HuH-7.5 (cell line): ENCODE measurements around the gene CLTB.

ENCODE experiments used
- DNase-seq: peaks from one replicate; pipeline ENCODE4 v3.0.0; 2011; ENCODE audit warnings: low spot score

The CLTB gene

DNA sequence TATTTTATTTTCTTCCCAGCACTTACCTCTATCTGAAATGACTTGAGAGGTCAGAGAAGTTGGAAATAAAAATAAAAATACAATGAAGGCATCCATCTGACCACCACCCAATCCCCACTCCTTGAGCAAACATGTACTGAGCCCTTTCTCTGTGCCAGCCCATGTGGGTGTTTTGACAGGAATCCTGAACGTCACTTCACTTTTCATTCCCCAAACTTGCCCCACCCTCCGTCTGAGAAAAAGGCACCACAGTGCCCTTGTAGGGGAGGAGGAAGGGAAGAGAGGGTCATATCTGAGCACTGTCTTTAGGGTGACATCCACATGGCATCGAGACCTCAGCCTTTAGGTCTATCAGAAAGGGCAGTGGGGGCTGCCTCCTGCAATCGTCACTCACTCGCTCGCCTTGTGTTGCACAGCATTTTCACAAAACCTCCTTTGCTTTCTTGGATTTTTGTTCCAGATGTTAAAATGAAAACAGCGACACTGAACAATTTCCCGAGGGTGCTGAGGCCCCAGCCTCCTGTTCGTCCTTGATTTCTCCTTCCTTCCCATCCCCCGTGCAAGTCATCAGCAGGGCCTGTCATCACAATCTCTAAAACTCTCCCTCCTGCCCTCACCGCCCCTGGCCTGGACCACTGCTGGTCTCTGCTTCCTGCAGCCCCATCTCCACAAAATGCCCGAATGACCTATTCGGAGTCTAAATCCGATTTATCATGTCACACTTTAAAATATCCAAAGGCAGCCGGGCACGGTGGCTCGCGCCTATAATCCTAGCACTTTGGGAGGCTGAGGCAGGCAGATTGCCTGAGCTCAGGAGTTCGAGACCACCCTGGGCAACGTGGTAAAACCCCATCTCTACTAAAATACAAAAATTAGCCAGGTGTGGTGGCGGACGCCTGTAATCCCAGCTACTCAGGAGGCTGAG is 14.8 kb downstream of the CLTB start:
- DNase-seq, result no peak

DNA sequence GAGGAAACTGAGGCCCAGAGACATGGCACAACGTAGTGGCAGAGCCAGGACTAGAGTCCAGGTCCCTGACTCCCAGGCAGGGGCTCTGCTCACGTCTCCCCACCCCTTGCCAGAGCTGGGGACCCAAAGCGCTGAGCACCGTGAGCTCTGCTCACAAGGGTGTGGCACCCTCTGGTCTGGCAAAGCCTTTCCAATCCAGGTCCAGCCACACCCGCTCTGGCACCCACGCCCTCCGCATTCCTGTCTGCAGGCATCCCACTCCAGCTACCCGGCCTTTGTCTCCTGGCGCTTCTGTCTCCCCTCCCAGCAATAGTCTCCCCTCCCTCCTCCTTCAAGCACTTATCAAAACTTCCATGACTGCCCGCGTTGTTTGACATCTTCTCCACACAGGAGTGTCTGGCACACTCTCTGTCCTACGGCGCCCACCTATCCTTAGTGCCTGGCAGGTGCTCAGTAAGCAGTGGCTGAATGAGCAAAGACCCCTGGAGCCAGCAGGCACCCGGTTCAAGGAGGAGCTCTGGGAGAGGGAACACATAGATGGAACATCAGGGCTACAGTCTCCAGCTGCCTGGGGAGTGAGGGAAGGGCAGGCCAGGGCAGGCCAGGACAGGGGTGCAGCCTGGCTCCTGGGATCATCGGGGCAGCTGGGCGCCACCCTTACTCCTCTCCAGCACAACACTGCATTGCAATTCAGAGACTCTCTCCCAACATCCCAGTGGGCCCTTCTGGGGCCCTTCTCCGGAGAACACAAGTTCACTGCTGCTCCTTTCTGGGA is 15.8 kb downstream of the CLTB start:
- DNase-seq, result no peak

DNA sequence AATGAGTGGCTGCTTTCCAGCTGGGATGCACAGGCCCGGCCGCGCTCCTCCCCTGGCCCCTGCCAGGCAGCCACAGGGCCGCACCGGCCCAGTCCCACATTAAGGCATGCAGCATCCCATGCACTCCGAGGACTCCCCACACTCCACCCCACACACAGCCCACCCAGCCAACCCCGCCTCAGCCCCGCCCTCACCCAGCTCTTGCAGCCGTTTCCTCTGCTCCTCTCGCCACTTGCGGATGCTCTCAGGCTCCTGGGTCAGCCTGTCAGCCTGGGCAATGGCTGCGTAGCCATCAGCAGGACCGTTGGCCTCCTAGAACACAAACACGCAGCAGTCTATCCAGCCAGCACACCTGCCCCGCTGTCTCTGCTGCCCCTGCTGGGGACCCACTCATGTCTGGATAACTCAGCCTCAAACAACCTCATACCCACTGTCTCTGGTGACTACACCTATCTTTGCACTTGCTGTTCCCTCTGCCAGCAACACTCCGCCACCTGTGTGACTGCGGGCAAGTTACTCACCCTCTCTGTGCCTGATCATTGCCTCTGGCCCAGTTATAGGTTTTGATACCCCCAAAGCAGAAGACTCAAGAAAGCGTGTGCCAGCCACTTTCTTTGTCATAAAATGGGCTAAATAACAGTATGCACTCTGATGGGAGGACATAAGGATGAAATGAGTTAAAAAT is 18.5 kb downstream of the CLTB start:
- DNase-seq, result no peak

DNA sequence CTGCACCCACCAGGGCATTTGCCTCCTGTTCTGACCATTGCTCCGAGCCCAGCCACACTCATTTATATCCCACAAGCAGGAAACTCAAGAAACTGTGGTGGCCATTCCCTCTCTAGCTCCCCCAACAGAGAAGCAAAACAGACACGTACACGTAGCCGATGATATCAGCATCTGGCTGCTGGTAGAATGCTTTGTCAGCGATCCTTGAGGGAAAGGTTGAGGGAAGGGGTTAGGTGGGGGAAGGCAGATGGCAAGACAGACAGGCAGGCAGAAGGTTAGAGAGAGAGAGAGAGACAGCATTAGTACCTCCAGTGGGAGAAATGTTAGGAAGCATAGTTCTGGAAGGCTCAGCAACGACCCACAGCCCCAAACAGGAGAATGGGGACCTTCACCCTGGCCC is 20.0 kb downstream of the CLTB start:
- no peak for DNase-seq

DNA sequence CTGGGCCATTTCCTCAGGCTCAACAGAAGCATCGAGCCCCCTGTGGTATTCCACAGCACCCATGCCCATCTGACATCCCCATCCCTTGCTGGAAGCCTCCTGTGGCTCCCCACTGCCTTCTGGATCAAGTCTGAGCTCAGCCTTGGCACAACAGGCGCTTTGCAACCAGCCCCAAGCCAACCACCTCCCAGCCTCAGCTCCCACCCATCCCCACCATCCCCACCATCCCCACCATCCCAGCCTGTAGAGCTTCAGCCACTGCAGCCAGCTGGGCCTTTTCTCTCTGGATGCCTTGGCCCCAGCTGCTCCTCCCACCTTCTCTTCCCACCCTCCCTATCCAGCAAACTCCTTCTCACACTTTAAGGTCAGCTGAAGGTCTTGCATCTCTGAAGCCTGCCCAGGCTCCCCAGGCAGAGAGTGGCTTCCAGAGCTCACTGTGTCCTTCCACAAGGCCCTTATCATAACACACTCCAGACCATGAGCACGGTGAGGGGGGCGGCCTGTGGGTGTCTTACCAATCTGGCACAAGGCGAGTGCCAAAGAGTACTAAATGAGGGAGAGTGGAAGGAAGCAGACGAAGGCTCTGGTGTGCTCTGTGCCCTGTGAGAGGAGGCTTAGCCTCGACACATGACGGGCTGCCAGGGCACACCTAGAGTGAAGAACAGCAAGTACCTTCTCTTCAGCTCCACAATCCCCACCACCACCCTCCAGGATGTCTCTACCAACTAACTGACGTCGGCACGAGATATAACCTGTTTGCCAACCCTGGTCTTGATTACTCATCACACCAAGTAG is 21.3 kb downstream of the CLTB start:
- no peak for DNase-seq

DNA sequence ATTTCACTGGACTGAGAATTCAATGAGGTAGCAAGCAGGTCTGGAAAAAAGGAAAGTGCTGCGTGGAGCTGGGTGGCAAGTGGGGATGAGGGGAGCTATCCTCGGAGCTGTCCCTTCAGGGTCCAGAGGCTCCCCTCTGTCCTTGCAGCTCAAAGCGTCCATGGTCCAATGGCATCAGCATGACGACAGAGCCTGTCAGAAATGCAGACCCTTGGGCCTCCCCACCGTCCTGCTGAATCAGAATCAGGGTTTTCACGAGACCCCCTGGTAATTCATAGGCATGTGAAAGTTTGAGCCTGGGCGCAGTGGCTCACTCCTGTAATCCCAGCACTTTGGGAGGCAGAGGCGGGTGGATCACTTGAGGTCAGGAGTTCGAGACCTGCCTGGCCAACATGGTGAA is 22.2 kb downstream of the CLTB start:
- no peak for DNase-seq

DNA sequence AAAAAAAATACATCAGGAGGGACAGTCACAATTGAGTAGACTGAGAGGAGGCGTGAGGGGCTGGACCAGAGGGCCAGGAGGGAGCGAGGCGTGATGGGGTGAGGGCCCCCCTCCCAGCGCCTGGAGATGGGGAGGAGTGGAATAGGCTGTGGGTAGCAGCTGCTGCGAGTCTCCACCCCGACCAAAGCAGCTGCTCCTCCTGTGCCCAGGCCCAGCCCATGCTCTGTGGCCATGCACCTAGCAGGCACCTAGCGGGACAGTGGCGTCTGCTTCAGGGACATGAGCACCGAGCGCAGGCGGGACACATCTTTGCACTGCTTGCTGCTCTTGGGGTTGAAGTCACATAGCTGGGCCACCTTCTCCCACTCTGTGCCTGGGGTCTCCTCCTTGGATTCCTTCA is 23.8 kb downstream of the CLTB start:
- DNase-seq, result no peak

DNA sequence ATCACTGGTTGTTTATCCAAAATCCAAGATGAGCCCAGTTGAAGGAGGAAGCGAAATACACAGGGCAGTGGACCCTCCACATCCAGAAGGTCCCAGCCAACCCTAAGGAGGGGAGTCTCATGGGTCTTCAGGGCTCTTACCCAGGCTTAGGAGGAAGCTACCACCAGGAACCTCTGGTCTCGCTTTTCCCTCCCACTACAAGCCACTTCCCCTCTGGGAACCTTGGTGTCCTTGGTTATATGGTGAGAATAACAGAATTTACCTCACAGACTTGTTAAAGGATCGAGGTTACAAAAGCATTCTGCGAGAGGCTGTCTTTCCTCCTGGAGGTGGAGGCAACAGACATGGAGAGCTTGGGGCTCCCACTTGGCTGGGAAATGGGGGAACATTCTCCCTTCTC is 24.3 kb downstream of the CLTB start:
- DNase-seq, result no peak

DNA sequence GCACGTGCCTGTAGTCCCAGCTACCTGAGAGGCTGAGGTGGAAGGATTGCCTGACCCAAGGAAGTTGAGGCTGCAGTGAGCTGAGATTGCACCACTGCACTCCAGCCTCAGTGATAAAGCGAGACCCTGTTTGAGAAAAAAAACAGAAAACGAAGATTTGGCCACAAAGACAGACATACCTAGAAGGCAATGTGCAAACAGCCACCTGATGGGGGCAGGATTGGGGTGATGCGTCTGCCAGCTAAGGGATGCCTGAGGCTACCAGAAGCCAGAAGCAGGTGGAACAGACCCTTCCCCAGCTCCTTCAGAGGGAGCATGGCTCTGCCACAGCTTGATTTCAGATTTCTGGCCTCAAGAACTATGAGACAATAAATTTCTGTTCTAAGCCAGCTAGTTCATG is 24.9 kb downstream of the CLTB start:
- DNase-seq, result no peak

DNA sequence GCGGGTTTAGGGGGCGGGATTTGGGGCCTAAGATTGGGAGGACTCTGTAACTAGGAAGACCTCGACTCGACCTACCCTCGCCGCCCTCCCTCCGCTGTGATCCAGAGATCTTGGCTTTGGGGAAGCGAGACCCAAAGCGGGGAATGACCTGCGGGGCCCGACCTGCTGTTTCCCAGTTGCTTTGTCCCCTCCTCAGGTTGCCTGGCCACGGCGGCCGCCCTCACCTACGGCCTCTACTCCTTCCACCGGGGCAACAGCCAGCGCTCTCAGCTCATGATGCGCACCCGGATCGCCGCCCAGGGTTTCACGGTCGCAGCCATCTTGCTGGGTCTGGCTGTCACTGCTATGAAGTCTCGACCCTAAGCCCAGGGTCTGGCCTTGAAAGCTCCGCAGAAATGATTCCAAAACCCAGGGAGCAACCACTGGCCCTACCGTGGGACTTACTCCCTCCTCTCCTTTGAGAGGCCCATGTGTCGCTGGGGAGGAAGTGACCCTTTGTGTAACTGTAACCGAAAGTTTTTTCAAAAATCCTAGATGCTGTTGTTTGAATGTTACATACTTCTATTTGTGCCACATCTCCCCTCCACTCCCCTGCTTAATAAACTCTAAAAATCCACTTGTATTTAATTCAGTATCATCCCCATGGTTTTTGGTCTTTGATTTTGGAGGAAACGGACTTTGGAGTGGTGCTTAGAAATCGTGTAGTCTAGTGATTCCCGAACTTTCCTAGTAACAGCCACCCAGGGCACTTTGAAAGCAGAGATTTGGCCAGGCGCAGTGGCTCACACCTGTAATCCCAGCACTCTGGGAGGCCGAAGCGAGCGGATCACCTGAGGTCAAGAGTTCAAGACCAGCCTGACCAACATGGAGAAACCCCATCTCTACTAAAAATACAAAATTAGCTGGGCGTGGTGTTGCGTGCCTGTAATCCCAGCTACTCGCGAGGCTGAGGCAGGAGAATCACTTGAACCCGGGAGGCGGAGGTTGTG is 26.9 kb downstream of the CLTB start:
- no peak for DNase-seq

DNA sequence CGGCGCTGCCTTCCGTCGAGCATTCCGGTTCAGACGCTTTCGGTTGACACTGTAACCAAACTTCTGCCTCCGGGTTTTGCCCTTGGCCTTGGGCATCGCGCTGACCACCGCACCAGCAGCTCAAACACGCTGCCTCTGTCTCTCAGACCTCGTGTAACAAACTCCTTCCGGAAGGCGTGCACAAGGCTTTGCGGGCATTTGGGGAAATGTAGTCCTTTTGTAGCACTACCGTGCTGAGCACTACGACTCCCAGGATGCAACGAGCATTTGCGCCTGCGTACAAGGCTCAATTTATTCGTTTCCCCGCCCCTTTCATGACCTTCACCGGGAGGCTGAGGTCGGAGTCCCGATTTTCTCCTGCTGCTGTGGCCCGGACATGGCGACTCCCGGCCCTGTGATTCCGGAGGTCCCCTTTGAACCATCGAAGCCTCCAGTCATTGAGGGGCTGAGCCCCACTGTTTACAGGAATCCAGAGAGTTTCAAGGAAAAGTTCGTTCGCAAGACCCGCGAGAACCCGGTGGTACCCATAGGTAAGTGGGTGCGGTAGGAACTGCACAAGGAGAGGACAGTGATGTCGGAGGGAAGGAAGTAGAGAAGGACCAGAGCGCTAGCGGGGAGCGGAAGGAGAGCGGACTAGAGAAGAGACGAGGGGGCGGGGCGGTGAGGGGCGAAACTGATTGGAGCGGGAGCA is 27.8 kb downstream of the CLTB start, which contains the start of the genes HIGD2A and NOP16:
Gene HIGD2A (plus strand): TSS at position 308 of the 691 bp plus-strand sequence. CDS start 69 bp downstream, at position 377.
Gene NOP16 (minus strand): TSS at position 155 of the 691 bp plus-strand sequence. CDS start 59 bp downstream, at position 96.
- DNase-seq, result peak; percentile 97

DNA sequence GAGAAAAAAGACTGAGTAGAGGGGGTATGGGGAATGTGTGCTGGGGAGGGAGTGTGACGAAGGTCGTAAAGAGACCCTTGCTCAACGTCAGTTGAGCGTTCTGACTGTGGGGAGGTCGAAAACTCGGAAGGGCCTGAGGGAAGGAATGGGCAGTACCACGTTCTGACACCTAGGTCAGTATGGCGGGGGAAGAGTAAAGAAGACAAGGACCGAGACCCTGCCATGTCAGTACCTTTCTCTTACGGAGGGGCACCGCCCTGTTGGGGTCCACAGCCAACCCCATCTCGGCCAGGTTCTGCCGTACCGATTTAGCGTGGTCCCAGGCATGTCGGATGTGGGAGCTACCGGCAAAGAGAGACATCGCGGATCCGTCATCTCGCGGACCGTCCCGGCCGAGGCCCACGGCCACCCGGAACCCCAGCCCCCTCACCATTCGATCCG is 28.3 kb downstream of the CLTB start:
- no peak for DNase-seq

DNA sequence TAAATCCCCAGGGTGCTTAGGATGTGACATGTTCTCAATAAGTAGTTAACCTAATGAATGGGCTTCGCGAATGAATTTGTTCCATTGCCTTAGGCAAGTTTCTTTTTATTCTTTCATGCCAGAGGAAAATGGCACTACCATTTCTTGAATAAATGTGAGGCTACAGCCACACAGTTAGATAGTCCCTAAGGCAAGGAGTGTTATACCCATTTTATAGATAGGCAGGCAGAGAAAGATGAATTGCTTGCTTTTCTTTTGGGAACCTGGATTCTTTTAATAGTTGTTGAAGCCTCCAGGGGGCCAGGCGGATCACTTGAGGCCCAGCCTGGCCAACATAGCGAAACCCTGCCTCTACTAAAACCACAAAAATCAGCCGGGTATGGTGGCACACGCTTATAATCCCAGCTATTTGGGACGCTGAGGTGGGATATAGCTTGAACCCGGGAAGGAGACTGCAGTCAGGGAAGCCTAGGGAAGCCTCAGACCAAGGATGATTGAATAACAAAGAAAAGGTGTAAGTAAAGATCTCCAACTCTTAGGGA is 28.9 kb downstream of the CLTB start:
- DNase-seq, result no peak

DNA sequence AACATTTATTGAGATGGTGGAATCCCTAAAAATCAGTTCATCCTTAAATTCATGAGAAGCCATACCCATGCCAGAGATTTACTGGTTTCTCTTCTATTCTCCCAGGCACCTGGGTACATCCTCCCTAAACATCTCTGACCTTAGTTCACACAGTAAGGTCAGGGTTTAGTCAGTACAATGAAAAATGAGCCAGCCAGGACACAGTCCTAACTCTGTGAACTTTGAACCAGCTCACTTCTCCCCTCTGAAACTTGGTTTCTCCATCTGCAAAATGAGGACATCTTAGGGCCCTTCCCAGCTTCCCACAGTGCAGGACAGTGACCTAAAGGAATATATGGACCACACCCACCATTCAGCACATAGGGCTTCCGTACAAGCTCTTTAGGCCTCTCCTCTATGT is 29.8 kb downstream of the CLTB start:
- no peak for DNase-seq

DNA sequence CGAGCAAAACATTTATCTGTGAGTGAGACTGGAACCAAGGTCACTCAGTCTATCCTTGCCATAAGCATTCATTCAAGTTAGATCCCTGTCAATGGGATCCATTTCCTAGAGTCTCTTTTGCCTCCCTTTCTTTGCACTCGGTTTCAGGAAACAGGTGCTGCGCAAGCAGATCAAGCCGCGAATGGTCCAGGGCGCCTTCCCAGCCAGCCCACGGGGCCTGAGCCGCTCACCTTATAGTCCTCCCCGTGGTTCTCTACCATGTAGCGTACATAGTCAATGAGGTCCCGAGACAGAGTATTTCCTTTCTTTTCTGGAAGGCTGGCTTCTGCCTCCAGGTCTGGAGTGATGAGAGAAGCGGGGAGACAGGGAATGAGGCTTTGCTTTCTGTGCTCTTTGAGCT is 31.3 kb downstream of the CLTB start:
- no peak for DNase-seq

DNA sequence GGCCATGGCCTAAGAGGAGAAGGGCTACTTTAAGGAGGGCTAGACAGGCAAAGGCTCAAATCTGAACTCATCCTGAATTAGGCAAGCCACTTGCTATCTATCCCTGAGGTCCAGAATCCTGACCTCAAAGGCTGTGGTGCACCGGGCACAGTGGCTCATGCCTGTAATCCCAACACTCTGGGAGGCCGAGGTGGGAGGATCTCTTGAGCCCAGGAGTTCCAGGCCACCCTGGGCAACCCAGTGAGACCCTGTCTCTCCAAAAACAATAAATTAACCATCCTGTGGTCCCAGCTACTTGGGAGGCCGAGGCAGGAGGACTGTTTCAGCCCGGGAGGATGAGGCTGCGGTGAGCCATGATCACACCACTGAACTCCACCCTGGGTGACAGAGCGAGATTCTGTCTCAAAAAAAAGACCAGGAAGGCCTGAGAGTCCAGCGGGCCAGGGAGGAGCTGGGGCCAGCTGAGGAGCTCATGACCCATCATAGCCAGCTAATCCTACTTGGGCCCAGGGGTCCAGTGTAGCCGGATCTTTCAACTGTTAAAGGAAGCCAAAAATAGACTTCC is 31.9 kb downstream of the CLTB start:
- DNase-seq, result no peak

DNA sequence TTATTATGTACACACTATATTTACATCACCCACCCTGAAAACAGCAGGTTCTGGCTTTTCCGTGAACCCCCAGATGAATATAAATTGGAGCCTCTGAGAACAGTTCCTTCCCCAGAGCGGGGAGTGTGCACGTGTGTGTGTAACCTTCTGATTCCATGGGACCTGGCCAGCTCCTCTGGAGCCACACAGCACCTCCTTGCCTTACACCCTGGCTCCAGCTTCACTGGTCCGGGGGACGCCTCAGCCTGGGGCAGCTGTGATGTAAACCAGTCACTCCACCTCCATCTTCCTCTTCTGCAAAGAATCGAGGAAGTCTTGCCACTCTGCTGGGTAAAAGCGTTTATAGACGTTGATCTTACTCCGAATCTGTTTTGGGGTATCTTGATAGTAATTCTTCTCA is 32.4 kb downstream of the CLTB start:
- DNase-seq, result no peak

DNA sequence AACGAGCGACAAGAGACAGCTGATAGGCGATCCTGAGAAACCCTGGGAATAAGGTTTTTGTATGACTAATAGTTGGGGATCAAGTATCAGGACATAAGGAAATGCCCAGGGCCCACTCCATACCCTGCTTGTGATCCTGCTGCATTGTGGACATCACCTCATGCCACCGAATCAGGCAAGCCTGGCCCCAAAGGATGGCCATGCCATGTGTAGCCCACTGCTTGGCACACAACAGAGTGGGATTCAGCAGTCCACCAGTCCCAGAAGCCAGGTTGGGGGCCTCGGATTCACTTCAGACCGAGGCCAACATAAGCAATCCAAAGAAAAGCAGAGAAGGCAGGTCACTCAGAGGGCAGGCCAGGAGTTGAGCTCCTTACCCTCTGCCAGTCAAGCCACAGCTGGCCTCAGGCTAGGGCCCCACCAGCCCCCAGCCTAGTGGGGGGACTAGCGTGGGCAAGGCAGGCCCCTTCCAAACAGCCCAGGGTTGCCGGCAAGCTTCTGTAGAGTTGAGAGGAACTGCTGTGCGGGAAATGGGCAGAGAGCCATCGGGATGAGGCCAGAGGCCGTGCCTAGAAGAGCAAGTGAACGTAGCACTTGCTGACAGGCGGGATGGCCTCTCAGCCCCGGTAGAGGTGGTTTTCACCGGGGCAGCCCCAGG is 33.0 kb downstream of the CLTB start:
- no peak for DNase-seq

DNA sequence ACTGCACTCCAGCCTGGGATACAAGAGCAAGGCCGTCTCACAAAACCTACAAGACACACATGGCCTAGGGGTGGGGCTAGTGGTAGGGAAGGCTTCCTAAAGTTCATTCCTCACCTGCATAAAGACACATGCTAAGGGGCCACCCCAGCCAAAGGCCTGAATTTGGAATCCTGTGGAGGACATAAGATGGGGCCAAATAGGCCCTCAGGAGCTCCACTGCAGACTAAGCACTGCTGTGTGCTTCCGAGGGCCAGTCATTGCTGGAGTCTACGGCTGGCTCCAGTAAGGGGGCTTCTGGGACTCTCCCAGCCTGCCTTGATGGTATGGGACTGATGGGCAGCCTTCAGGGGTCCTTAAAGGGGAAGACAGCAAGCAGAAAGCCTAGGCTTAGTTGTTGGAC is 33.6 kb downstream of the CLTB start:
- DNase-seq, result no peak
